Endothelial cell of umbilical vein (primary cell): ENCODE measurements around the gene ASGR2. TPM values are rescaled to one million over a fixed set of nuclear protein-coding genes. Genes with fewer than 3 reads are reported as not detected.

ENCODE experiments used
- BruUV-seq: library from RNA; stranded (reverse); fragments of 400-500 nt; replicated peaks from 2 replicates; lab custom pipeline; 2021; lab: Mats Ljungman, UMichigan
- CTCF ChIA-PET: fragments of 300-600, 350-600 bp; sonication (Branson Sonifier 250); formaldehyde crosslinking; loops from one replicate; lab custom pipeline; 2021; ENCODE audit warnings: antibody characterized with exemption, inconsistent platforms; lab: Charles Lee
- POLR2A ChIA-PET: fragments of 300-600, 350-600 bp; sonication (Branson Sonifier 250); formaldehyde crosslinking; loops from one replicate; lab custom pipeline; 2021; ENCODE audit warnings: antibody characterized with exemption, inconsistent platforms; lab: Charles Lee
- DNase-seq: peaks from one replicate; pipeline ENCODE4 v3.0.0-alpha.2; 2011; ENCODE audit warnings: low read depth, low spot score
- FAIRE-seq: peaks from 2 replicates; lab custom pipeline; 2011; peaks lifted over from hg19 to GRCh38; lab: Jason Lieb, UNC
- H2AFZ ChIP-seq: 2 replicates; pipeline ENCODE4 v1.6.0; 2012; ENCODE audit warnings: low read depth, low read length, control low read depth, inconsistent platforms
- H3K27ac ChIP-seq: 2 replicates; pipeline ENCODE4 v1.5.1; 2011; ENCODE audit warnings: low read depth, mild to moderate bottlenecking, control low read depth, low read length, moderate library complexity; ENCODE audit not compliant: insufficient read depth
- H3K27me3 ChIP-seq, 2 experiments: 2 replicates each; pipeline versions ENCODE4 v1.6.0 to v1.6.1; 2011; ENCODE audit warnings: low read length in 2 of 2, mixed read lengths in 1 of 2; ENCODE audit not compliant: control insufficient read depth in 2 of 2, insufficient read depth in 2 of 2
- H3K36me3 ChIP-seq, 2 experiments: 2 replicates in 1 of 2; 3 replicates in 1 of 2; pipeline ENCODE4 v1.5.1; 2011; ENCODE audit warnings: low read length in 2 of 2, mild to moderate bottlenecking in 1 of 2, moderate library complexity in 1 of 2; ENCODE audit not compliant: control insufficient read depth in 2 of 2, insufficient read depth in 2 of 2; ENCODE audit errors: extremely low read depth in 1 of 2
- H3K4me1 ChIP-seq: 3 replicates; pipeline ENCODE4 v1.5.1; 2011; ENCODE audit warnings: mild to moderate bottlenecking, low read length; ENCODE audit not compliant: control insufficient read depth, insufficient read depth; ENCODE audit errors: extremely low read depth
- H3K4me2 ChIP-seq: 2 replicates; pipeline ENCODE4 v1.6.1; 2011; ENCODE audit warnings: low read length, control low read depth, mixed read lengths; ENCODE audit not compliant: insufficient read depth
- H3K4me3 ChIP-seq, 3 experiments: fragments of 200-600 bp in 1 of 3; sonication (generic), shearing (Covaris generic) in 1 of 3; replicated peaks in 1 of 3; 2 replicates each; pipeline ENCODE4 v1.5.1; 2011 to 2016; ENCODE audit warnings: control low read depth in 3 of 3, low read length in 3 of 3, mild to moderate bottlenecking in 2 of 3, inconsistent platforms in 1 of 3, low read depth in 1 of 3, moderate library complexity in 1 of 3; ENCODE audit not compliant: insufficient read depth in 1 of 3
- H3K79me2 ChIP-seq: 2 replicates; pipeline ENCODE4 v1.6.0; 2012; ENCODE audit warnings: low read length, inconsistent platforms; ENCODE audit not compliant: control insufficient read depth, insufficient read depth
- H3K9ac ChIP-seq: replicated peaks from 2 replicates; pipeline ENCODE3; 2011; ENCODE audit warnings: low read length, control low read depth; ENCODE audit not compliant: insufficient read depth; ENCODE audit errors: extremely low read depth
- H3K9me1 ChIP-seq: replicated peaks from 3 replicates; pipeline ENCODE4 v1.6.0; 2011; ENCODE audit warnings: mild to moderate bottlenecking, low read length; ENCODE audit not compliant: control insufficient read depth, insufficient read depth; ENCODE audit errors: extremely low read depth
- H3K9me3 ChIP-seq: replicated peaks from 2 replicates; pipeline ENCODE4 v1.5.1; 2012; ENCODE audit warnings: low read length, inconsistent platforms; ENCODE audit not compliant: control insufficient read depth, insufficient read depth
- H4K20me1 ChIP-seq: replicated peaks from 2 replicates; pipeline ENCODE3; 2011; ENCODE audit warnings: mild to moderate bottlenecking, low read length; ENCODE audit not compliant: control insufficient read depth, insufficient read depth; ENCODE audit errors: extremely low read depth
- EZH2 ChIP-seq: IDR thresholded peaks from 2 replicates; pipeline ENCODE4 v1.6.1; 2012; ENCODE audit warnings: borderline replicate concordance, low read depth, mild to moderate bottlenecking, moderate library complexity, low read length, inconsistent platforms; ENCODE audit not compliant: severe bottlenecking
- FOS ChIP-seq: IDR thresholded peaks from 2 replicates; pipeline ENCODE4 v1.6.1; 2011; ENCODE audit warnings: mild to moderate bottlenecking, low read length, moderate library complexity, borderline replicate concordance; ENCODE audit not compliant: insufficient read depth
- GATA2 ChIP-seq: IDR thresholded peaks from 2 replicates; pipeline ENCODE4 v1.7.0; 2011; ENCODE audit warnings: low read depth, mild to moderate bottlenecking, moderate library complexity, mixed read lengths, low read length; ENCODE audit not compliant: insufficient read length, insufficient read depth
- JUN ChIP-seq: IDR thresholded peaks from 2 replicates; pipeline ENCODE4 v1.6.1; 2011; ENCODE audit warnings: borderline replicate concordance, low read depth; ENCODE audit not compliant: insufficient read length, insufficient read depth
- MYC ChIP-seq: IDR thresholded peaks from one replicate; pipeline ENCODE4 v1.6.1; 2011; ENCODE audit warnings: mild to moderate bottlenecking, low read depth, low read length
- POLR2A ChIP-seq: IDR thresholded peaks from 2 replicates; pipeline ENCODE4 v1.6.1; 2012; ENCODE audit warnings: low read depth, mild to moderate bottlenecking, control low read depth, low read length
- POLR2AphosphoS5 ChIP-seq: IDR thresholded peaks from 2 replicates; pipeline ENCODE4 v1.6.1; 2012; ENCODE audit warnings: low read depth, mild to moderate bottlenecking, control low read depth, low read length, moderate library complexity; ENCODE audit not compliant: insufficient read depth
- dilution Hi-C: fragments of 300-500 bp; cut with MboI; formaldehyde crosslinking; loops from one replicate; pipeline ENCODE4 v1.15.0; 2019; ENCODE audit warnings: low sequenced_read_pairs; ENCODE audit not compliant: extremely low pct_ligation_motif_present
- intact Hi-C: fragments of 100-400 bp; cut with micrococcal nuclease; formaldehyde crosslinking; loops from one replicate; pipeline ENCODE4 v1.10.0; 2022
- polyA plus RNA-seq, 4 experiments: library from polyadenylated mRNA; depleted of rRNA in 3 of 4; stranded (reverse) in 3 of 4; unstranded in 1 of 4; fragments of >200 nt; gene quantifications; 2 replicates each; pipeline versions ENCODE4 v1.2.1 to v1.2.3, GENCODE V29; 2011 to 2012; ENCODE audit warnings: missing spikeins in 1 of 4
- total RNA-seq: library from RNA; stranded (reverse); gene quantifications from 2 replicates; pipeline ENCODE4 v1.2.3, GENCODE V29; 2021
- TF ChIP-seq, protein P1 (sequence below): IDR thresholded peaks from 2 replicates; pipeline ENCODE4 v1.6.1; 2011; ENCODE audit not compliant: insufficient read depth, insufficient read length
- TF ChIP-seq, protein P2 (sequence below), 2 donors: IDR thresholded peaks; 1 replicate in 1 of 2; 2 replicates in 1 of 2; pipeline ENCODE4 v1.5.1; 2011; ENCODE audit warnings: low read length in 2 of 2, mild to moderate bottlenecking in 2 of 2, moderate library complexity in 2 of 2, control low read depth in 1 of 2, inconsistent platforms in 1 of 2, low read depth in 1 of 2; ENCODE audit not compliant: insufficient read depth in 1 of 2; ENCODE audit errors: extremely low read depth in 1 of 2

The ASGR2 gene
- total and polyA plus RNA-seq, 2 donors (not counting 3 experiments of a cell fraction or from before 2014, with no cell fraction given): not detected

DNA sequence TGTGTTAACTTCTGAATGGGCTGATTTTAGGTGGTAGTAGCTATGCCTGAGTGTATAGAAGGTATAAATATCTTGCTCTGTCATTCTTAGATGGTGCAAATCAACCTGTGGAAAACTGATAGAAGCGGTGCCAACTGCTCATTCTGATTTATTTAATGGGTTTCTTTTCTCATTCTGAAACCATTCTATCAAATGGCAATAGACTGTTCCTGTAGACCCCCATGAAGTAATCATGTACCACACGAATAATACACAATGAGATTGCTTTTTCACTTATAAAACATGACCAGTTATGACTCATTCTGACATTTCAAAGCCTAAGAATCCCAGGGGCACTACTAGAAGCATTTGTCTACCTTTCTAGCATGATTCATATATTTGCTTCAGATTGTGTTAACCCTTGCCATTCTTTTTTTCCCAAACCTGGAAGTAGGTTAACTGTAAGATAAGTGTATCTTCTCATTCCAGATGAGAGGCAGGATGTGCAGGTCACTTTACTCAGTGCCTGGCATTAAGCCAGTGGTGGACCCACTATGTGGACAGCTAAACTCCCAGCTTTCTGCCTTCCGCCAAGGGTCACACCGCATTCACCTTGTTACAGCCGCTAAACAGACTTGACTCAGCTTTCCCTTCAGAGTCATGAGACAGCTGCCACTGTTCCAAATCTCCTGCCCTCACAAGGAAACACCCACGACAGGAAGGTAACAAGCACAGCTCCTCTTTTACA lies 54.3 kb downstream of the ASGR2 start:
- Histone ChIP-seq H3K27me3 (no peaks in the 10 kb centered on the region), H3K27ac (peak overlapping the region; percentile 86), H2AFZ (no peak overlapping the region), H3K4me3 (no peak overlapping the region), H4K20me1 (no peaks in the 10 kb centered on the region), H3K79me2 (no peaks in the 10 kb centered on the region), H3K9me1 (no peaks in the 10 kb centered on the region), H3K9me3 (no peaks in the 10 kb centered on the region), H3K4me1 (peaks cover 35% of the 10 kb centered on the region), H3K4me2 (no peak overlapping the region), H3K9ac (peak overlapping the region; percentile 65), H3K36me3 (no peaks in the 10 kb centered on the region)
- DNase-seq (peak; percentile 100), FAIRE-seq (peak; percentile 100)
- POLR2A ChIA-PET: interaction anchor here (0.6 to 1.1 kb wide), 3 partner anchors 14 to 37 kb away, joined by 3 read pairs; partner anchors contain the start of genes BCL6B and SLC16A13
- CTCF ChIA-PET: interaction anchor here (0.7 to 3.5 kb wide), 11 partner anchors 8 to 117 kb away, joined by 3 to 23 read pairs (median 4); no protein-coding TSS in a partner anchor
- dilution Hi-C loops: no loop called here
- intact Hi-C loops: loop anchor here (1.0 kb wide), 2 partner anchors 8 to 73 kb away; no protein-coding TSS in a partner anchor
- TF ChIP-seq MYC (peak; percentile 56), GATA2 (peak; percentile 100), JUN (peak; percentile 99), FOS (peak; percentile 99), POLR2A (peak; percentile 78), POLR2AphosphoS5 (peak; percentile 98), EZH2 (no peak)
- TF ChIP-seq, protein P1, sequence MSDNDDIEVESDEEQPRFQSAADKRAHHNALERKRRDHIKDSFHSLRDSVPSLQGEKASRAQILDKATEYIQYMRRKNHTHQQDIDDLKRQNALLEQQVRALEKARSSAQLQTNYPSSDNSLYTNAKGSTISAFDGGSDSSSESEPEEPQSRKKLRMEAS: no peak
- TF ChIP-seq, protein P2, sequence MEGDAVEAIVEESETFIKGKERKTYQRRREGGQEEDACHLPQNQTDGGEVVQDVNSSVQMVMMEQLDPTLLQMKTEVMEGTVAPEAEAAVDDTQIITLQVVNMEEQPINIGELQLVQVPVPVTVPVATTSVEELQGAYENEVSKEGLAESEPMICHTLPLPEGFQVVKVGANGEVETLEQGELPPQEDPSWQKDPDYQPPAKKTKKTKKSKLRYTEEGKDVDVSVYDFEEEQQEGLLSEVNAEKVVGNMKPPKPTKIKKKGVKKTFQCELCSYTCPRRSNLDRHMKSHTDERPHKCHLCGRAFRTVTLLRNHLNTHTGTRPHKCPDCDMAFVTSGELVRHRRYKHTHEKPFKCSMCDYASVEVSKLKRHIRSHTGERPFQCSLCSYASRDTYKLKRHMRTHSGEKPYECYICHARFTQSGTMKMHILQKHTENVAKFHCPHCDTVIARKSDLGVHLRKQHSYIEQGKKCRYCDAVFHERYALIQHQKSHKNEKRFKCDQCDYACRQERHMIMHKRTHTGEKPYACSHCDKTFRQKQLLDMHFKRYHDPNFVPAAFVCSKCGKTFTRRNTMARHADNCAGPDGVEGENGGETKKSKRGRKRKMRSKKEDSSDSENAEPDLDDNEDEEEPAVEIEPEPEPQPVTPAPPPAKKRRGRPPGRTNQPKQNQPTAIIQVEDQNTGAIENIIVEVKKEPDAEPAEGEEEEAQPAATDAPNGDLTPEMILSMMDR (IDR thresholded peaks at IDR 0.05; ENCODE audit: extremely low read depth in 1 of 2, insufficient read depth in 1 of 2, low read depth in 1 of 2, low read length in 2 of 2): no peak
- BruUV-seq: no TSS peak
